Right lobe of liver (tissue), 6 donors: ENCODE results near the gene FIBIN. TPM values are rescaled to one million over a fixed set of nuclear protein-coding genes. Genes with fewer than 3 reads are reported as not detected.

Source experiments
- ATAC-seq, 4 donors: fragments of 200-7000 bp; cut with Tn5 transposase; one replicate each; pipeline ENCODE4 v1.9.1; 2020; ENCODE audit warnings: mild to moderate bottlenecking in 4 of 4, moderate library complexity in 4 of 4
- DNase-seq, 3 donors: peaks; one replicate each; pipeline ENCODE4 v3.0.0-alpha.2; 2020
- H3K27ac ChIP-seq, 3 donors: fragments of 200-600 bp; one replicate each; pipeline ENCODE4 v1.8.0; 2022
- H3K27me3 ChIP-seq, 2 donors: fragments of 200-600 bp; one replicate each; pipeline ENCODE4 v1.8.0; 2022
- H3K36me3 ChIP-seq, 4 donors: fragments of 200-600 bp; sonication (generic) in 1 of 4; one replicate each; pipeline versions ENCODE4 v1.5.1 to v1.8.0; 2017 to 2022; ENCODE audit warnings: control low read depth in 1 of 4
- H3K4me1 ChIP-seq, 4 donors: fragments of 200-600 bp; sonication (generic) in 1 of 4; one replicate each; pipeline versions ENCODE4 v1.5.1 to v1.8.0; 2017 to 2022; ENCODE audit warnings: control low read depth in 1 of 4
- H3K4me3 ChIP-seq, 3 donors: fragments of 200-600 bp; one replicate each; pipeline ENCODE4 v1.8.0; 2022
- H3K9me3 ChIP-seq, 4 donors: fragments of 200-600 bp; sonication (generic) in 1 of 4; one replicate each; pipeline versions ENCODE4 v1.5.1 to v1.8.0; 2017 to 2022; ENCODE audit warnings: control low read depth in 1 of 4
- POLR2A ChIP-seq: fragments of 450-650 bp; IDR thresholded peaks from one replicate; pipeline ENCODE4 v1.6.1; 2017; ENCODE audit warnings: antibody characterized with exemption, mild to moderate bottlenecking
- WGBS: methylation state at CpG from one replicate; pipeline ENCODE4 v1.1.6; 2018; ENCODE audit warnings: low coverage, low lambda C conversion rate; ENCODE audit not compliant: insufficient coverage; ENCODE audit errors: missing lambda C conversion rate; 5-methylcytosine and 5-hydroxymethylcytosine counted together
- intact Hi-C, 2 donors: fragments of 100-400 bp; cut with DNase I; formaldehyde crosslinking; loops; one replicate each; pipeline versions ENCODE4 v1.11.2 to v1.14.1; 2022
- long read RNA-seq: library from polyadenylated mRNA; unstranded; transcript quantifications from one replicate; pipeline ENCODE4 v2.0.0, GENCODE V29; 2019
- total RNA-seq, 6 experiments: library from RNA; depleted of rRNA in 2 of 6; stranded (reverse); fragments of >200 nt in 2 of 6; fragmentation: NEBNext Ultra II Directional in 3 of 6; extraction: Animal tissue kit (Norgen Biotek cat#: 25700) in 3 of 6; gene quantifications; one replicate each; pipeline versions ENCODE4 v1.1.0 to v1.2.4, GENCODE V29; 2016 to 2023
- TF ChIP-seq, protein P1 (sequence below), 4 donors: fragments of 200-600 bp in 3 of 4; fragments of 450-650 bp in 1 of 4; IDR thresholded peaks; one replicate each; pipeline versions ENCODE4 v1.5.1 to v1.8.0; 2016 to 2022; ENCODE audit warnings: antibody characterized with exemption in 4 of 4, mild to moderate bottlenecking in 2 of 4
- donor health status: DM: no; HTN: yes; CAD: no.
- donor health status: DM: no; HTN: no; CAD: no.
- donor health status: DM: no; HTN: no; CAD: no.
- donor health status: DM: no; HTN: yes; CAD: no.
- donor health status: DM: no; HTN: yes; CAD: no.

Gene FIBIN
- 1 to 10 TPM in 3 of 6 experiments, under 1 TPM in 3; 0.87 to 1.6 (median 1.1) TPM for total RNA-seq
- long read RNA-seq = 0 reads

DNA sequence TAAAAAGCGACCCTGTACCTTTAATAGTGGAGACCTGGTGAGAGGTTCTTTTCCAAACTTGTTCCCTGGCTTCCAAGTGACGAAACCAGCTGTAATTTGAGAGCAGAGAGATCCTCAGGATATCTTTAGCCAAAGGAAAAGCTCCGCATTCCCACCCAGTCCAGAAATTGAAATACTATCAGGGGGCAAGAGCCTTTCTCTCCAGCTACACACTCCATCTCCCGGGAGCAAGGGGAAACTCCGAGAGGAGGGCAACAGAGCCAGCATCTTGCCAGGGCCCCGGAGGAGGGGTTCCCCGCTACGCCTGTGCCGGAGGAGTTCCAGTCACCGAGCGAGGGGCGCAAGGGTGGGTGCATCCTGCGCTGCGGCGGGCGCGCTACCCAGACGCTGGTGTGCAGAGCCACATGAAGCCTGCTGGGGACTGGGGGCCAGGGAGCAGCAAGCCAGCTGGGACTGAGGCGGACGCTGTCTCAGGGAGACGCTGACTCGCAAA lies at the start of gene FIBIN:
Gene FIBIN, plus strand, starts transcription at position 148 of the 493 bp plus-strand sequence. CDS start 415 bp downstream, outside the sequence.
- ATAC-seq = peak; percentile 58 to 78 (median 72)
- intact Hi-C loops = no loop called here
- 13% methylated on average over 9 of the region's 22 CpGs for WGBS

DNA sequence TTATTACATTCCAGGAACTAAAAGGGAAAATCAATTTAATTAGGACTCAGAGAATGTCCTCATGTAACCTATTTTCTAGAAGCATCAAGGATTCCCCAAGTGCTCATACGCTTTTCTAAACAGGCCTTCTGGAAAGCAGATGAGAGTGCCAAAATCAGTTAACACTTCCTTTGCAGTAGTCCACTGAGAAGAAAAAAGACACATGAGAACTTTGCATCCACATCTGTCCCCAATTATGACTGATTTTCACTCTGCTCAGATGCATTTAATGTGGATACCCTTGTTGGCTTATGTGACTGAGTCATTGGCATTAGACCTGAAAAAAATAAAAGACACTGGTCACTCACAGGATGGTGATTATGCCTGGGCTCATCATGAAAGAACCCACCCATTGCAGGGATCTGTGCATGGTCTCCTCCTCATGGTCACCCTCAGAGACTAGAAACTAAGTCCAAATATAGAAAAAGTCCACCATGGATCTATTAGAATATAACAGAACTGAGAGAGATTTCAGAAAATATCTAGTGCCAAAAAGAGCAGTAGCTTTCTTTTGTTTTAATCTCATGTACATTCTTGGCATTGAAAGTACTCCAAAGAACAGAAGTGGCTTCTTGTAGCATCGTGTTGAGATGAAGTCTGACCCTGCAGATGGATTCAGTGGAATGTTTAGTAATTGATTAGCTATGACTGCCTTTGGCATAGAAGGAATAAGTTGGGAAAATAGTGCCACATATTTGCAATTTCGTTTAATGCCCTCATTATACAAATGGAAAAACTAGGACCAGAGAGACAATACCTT lies 48.8 kb upstream of the FIBIN start:
- Histone ChIP-seq H3K4me1 (peaks cover 0 to 30% (median 14%) of the 10 kb centered on the region in 4 donors), H3K36me3 (no peaks in the 10 kb centered on the region), H3K27ac (no peak overlapping the region), H3K4me3 (no peak overlapping the region), H3K27me3 (no peaks in the 10 kb centered on the region), H3K9me3 (no peaks in the 10 kb centered on the region)
- TF ChIP-seq, protein P1, sequence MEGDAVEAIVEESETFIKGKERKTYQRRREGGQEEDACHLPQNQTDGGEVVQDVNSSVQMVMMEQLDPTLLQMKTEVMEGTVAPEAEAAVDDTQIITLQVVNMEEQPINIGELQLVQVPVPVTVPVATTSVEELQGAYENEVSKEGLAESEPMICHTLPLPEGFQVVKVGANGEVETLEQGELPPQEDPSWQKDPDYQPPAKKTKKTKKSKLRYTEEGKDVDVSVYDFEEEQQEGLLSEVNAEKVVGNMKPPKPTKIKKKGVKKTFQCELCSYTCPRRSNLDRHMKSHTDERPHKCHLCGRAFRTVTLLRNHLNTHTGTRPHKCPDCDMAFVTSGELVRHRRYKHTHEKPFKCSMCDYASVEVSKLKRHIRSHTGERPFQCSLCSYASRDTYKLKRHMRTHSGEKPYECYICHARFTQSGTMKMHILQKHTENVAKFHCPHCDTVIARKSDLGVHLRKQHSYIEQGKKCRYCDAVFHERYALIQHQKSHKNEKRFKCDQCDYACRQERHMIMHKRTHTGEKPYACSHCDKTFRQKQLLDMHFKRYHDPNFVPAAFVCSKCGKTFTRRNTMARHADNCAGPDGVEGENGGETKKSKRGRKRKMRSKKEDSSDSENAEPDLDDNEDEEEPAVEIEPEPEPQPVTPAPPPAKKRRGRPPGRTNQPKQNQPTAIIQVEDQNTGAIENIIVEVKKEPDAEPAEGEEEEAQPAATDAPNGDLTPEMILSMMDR (IDR thresholded peaks at IDR 0.05) = no peak
- no peak for TF ChIP-seq POLR2A
- DNase-seq (no peak), ATAC-seq (no peak)
- 42% methylated on average over 3 of the region's 3 CpGs for WGBS
- intact Hi-C loops = no loop called here

More for the DNA sequence above, at the start of gene FIBIN:
- Histone ChIP-seq H3K4me1 (peaks cover 0 to 4% (median 0%) of the 10 kb centered on the region in 4 donors), H3K27me3 (no peaks in the 10 kb centered on the region), H3K9me3 (no peaks in the 10 kb centered on the region), H3K36me3 (no peaks in the 10 kb centered on the region), H3K27ac (peak within 1 kb of the TSS in 2 of 3 donors; percentile 7 to 55), H3K4me3 (peak within 1 kb of the TSS; percentile 40 to 62 (median 59))
- peak in 2 of 3 donors; percentile 44 to 54 for DNase-seq
- TF ChIP-seq, protein P1 (IDR thresholded peaks at IDR 0.05) = no peak
- TF ChIP-seq POLR2A = no peak

DNA sequence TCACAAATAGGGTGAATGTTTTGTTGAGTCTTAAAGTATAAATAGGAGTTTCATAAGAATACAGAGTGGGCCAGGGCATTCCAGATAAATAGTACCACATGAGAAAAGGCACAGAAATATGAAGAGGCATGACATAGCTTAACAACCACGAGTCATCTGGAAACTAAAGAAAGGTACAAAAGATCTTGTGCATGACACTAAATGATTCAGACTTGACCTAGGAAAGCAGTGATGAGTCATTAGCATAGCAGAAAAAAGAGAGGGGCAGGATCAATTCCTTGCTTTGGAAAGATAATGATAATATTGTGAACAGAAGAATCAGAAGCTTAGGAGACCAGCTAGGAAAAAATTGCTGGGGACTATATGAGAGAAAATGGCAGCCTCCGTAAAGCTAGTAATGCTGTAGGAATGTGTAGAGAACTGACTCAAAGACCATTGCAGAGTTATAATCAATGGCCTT lies 47.6 kb upstream of the FIBIN start:
- Histone ChIP-seq H3K4me1 (peaks cover 0 to 41% (median 15%) of the 10 kb centered on the region in 4 donors), H3K4me3 (no peak overlapping the region), H3K9me3 (no peaks in the 10 kb centered on the region), H3K36me3 (no peaks in the 10 kb centered on the region), H3K27ac (no peak overlapping the region), H3K27me3 (no peaks in the 10 kb centered on the region)
- DNase-seq (no peak), ATAC-seq (no peak)
- intact Hi-C loops = no loop called here
- 36% methylated on average over 1 of the region's 2 CpGs for WGBS
- TF ChIP-seq, protein P1 (IDR thresholded peaks at IDR 0.05) = no peak
- no peak for TF ChIP-seq POLR2A

DNA sequence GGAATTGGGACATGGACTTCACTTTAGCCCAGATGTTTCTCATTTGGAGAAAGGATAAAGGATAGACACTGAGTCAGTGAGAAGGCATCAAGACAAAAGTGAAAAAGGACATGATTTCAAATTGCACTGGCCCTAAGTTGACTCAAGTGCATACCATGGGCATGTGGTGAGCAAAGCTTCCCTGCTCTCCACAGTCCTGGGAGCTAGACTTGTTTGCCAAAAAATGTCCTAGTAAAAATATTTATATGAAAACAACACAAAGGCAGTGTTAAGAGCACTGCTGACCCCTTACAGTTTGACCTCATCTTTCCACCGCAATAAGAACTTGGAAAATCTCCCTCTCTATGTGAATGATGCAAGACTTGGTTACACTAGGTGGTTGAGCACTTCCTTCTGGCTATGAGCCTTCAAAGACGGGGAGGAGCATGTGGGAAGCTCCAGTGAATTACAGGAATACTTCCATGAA lies 46.5 kb upstream of the FIBIN start:
- DNase-seq (no peak), ATAC-seq (peak; percentile 44 to 55 (median 47))
- Histone ChIP-seq H3K9me3 (no peaks in the 10 kb centered on the region), H3K27me3 (no peaks in the 10 kb centered on the region), H3K36me3 (no peaks in the 10 kb centered on the region), H3K4me3 (no peak overlapping the region), H3K27ac (no peak overlapping the region), H3K4me1 (peaks cover 0 to 47% (median 15%) of the 10 kb centered on the region in 4 donors)
- no peak for TF ChIP-seq POLR2A
- TF ChIP-seq, protein P1 (IDR thresholded peaks at IDR 0.05) = no peak
- WGBS = 37% methylated on average over 2 of the region's 2 CpGs
- intact Hi-C loops = no loop called here
